ENCODE results near the gene FBXO44. TPM values are rescaled to one million over a fixed set of nuclear protein-coding genes. Genes with fewer than 3 reads are reported as not detected.
A peak's percentile ranks its signal among the peaks of the same experiment; 100 is the strongest.

FBXO44 gene
- total RNA-seq, 4 donors from 2014 or later = 5.0 to 20.4 (median 7.0) TPM

DNA sequence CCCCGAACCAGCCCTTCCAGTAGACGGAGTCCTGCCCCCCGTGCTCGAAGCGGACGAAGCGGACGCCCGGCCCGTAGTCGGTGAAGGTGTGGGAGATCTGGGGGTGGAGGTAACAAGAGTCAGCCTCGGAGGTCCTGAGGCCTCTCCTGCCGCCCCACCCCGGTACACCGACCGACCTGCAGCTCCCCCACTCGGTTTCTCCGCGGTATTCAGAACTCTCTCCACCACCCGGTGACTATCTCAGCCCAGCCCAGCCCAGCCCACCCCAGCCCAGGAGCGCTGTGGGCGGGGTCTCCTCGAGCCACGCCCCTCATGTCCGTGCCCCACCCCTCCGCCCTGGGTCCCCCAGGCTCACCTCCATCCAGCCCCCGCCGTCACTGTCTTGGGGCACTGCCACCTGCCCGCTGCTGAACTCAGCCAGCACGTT, 5.9 kb upstream of the FBXO44 start:
- Histone ChIP-seq H3K27ac (no peak overlapping the region), H3K36me3 (no peaks in the 10 kb centered on the region), H3K9me3 (no peaks in the 10 kb centered on the region), H3K27me3 (peaks cover 0 to 48% (median 0%) of the 10 kb centered on the region in 4 donors), H3K4me1 (peaks cover 0 to 43% (median 15%) of the 10 kb centered on the region in 3 donors), H3K4me3 (peak overlapping the region in 1 of 4 donors; percentile 30)
- TF ChIP-seq, protein P1, sequence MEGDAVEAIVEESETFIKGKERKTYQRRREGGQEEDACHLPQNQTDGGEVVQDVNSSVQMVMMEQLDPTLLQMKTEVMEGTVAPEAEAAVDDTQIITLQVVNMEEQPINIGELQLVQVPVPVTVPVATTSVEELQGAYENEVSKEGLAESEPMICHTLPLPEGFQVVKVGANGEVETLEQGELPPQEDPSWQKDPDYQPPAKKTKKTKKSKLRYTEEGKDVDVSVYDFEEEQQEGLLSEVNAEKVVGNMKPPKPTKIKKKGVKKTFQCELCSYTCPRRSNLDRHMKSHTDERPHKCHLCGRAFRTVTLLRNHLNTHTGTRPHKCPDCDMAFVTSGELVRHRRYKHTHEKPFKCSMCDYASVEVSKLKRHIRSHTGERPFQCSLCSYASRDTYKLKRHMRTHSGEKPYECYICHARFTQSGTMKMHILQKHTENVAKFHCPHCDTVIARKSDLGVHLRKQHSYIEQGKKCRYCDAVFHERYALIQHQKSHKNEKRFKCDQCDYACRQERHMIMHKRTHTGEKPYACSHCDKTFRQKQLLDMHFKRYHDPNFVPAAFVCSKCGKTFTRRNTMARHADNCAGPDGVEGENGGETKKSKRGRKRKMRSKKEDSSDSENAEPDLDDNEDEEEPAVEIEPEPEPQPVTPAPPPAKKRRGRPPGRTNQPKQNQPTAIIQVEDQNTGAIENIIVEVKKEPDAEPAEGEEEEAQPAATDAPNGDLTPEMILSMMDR (IDR thresholded peaks at IDR 0.05) = no peak
- no peak for TF ChIP-seq POLR2A (IDR thresholded peaks at IDR 0.05)
- WGBS, 2 donors = 41 to 79% methylated on average over 6 to 10 of the region's 30 CpGs
- intact Hi-C loops (cut with DNase I) = loop anchor here (10.0 kb wide), 1 partner anchor 614 kb away; no protein-coding TSS in a partner anchor
- DNase-seq = no peak

DNA sequence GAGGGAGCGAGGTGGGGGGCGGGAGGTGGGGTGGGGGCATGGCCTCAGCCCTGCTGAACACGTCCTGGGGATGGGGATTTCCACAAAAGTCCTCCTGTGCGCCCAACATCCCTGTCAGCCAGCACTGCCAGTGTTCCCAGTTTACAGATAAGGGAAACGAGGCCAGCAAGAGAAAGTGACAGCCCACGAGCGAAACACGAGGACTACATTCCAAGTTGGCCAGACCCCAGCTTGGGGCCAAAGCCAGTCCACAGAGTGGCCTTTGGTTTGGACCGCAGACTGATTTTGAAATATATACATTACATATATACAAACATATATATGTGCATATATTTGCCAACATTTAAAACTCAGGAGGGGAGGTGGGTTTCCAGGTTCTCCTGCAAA, 5.4 kb upstream of the FBXO44 start:
- Histone ChIP-seq H3K4me1 (peaks cover 0 to 48% (median 15%) of the 10 kb centered on the region in 3 donors), H3K27me3 (peaks cover 0 to 48% (median 0%) of the 10 kb centered on the region in 4 donors), H3K4me3 (peak overlapping the region in 1 of 4 donors; percentile 30), H3K36me3 (no peaks in the 10 kb centered on the region), H3K9me3 (no peaks in the 10 kb centered on the region), H3K27ac (no peak overlapping the region)
- intact Hi-C loops (cut with DNase I) = loop anchor here (10.0 kb wide), 1 partner anchor 614 kb away; no protein-coding TSS in a partner anchor
- WGBS, 2 donors = 48 to 51% methylated on average over 3 to 4 of the region's 9 CpGs
- TF ChIP-seq, protein P1 (IDR thresholded peaks at IDR 0.05) = no peak
- no peak for TF ChIP-seq POLR2A (IDR thresholded peaks at IDR 0.05)
- no peak for DNase-seq

DNA sequence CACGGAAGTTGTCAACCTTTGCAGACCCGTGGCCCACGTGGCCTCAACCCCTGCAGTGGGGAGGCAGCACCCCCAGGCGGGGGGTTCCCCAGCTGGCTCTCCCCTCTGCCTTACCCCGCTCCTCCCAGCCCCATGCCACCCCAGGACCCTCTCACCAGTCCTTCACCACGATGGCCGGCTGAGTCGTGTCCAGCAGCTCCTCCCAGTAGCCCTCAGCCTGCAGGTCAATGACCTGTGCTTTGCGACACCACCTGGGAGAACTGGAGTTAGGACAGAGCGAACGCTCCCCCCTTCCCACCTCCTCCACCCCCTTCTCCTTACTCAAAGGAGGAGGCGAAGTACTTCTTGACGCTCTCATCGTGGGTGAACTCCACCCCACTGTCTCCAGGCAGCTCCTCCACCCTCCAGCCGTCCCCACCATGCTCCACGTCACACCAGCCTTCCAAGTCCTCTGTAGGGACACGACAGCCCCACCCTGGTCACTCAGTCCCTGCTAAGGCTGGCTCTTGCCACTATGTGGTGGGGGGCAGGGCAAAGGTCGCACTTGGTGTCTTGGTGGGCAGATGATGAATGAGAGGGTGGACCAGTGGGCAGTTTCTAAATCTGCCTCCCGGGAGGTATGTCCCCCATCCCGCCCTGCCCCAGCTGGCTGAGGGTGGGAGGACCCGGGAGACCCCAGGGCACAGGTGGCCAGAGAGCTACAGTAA, 4.9 kb upstream of the FBXO44 start:
- no peak for DNase-seq
- no peak overlapping the region for H3K27ac ChIP-seq

DNA sequence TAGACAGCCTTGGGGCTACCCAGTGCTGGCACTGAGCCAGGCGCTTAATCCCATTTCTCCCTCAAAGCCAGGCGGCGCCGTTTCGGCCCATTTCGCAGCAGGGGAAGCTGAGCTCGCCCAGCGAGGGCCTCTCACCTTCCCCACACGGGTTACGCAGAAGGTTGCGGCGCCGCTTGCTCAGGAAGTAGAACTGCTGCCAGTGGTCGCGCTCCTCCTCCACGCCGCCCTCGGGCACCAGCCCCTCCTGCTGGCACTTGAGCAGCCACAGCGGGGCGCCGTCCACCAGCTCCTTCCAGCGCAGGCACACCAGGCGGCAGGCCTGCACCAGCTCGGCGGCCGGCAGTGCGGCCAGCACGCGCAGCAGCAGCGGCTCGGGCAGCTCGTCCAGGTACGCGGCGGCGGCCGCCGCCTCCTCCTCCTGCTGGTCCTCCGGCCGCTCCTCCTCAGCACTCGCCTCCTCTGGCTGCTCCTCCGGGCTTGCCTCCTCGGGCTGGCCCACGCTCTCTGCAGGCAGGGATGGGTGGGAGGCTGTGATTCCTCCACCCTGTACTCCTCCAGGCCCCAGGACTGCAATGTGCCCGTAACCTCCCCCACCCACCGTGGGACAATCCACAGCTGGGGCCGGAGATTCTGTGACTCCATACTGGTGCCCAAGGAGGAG, 4.2 kb upstream of the FBXO44 start:
- 47% methylated on average over 6 of the region's 47 CpGs; no CpG with 5 or more reads in 1 of the 2 donors for WGBS, 2 donors
- no peak overlapping the region for H3K27ac ChIP-seq
- intact Hi-C loops (cut with DNase I) = loop anchor here (5.0 kb wide), 1 partner anchor 72 kb away; no protein-coding TSS in a partner anchor
- peak overlapping the region in 2 of 4 donors; percentile 18 to 42 for H3K4me3 ChIP-seq
- H3K4me1 ChIP-seq = peaks cover 6 to 57% (median 19%) of the 10 kb centered on the region in 3 donors
- TF ChIP-seq, protein P1 (IDR thresholded peaks at IDR 0.05) = peak; percentile 10 to 82 (median 58)
- no peak for TF ChIP-seq POLR2A (IDR thresholded peaks at IDR 0.05)
- peak; percentile 36 for DNase-seq
- H3K9me3 ChIP-seq = no peaks in the 10 kb centered on the region
- H3K36me3 ChIP-seq = no peaks in the 10 kb centered on the region
- peaks cover 0 to 48% (median 0%) of the 10 kb centered on the region in 4 donors for H3K27me3 ChIP-seq

More for the DNA sequence above, 4.9 kb upstream of the FBXO44 start:
- Histone ChIP-seq H3K36me3 (no peaks in the 10 kb centered on the region), H3K4me1 (peaks cover 0 to 51% (median 15%) of the 10 kb centered on the region in 3 donors), H3K9me3 (no peaks in the 10 kb centered on the region), H3K4me3 (peak overlapping the region in 2 of 4 donors; percentile 18 to 42), H3K27me3 (peaks cover 0 to 48% (median 0%) of the 10 kb centered on the region in 4 donors)
- TF ChIP-seq, protein P1 (IDR thresholded peaks at IDR 0.05) = no peak
- intact Hi-C loops (cut with DNase I) = loop anchor here (5.0 to 10.0 kb wide), 2 partner anchors 73 to 615 kb away; no protein-coding TSS in a partner anchor
- WGBS, 2 donors = 51 to 65% methylated on average over 8 to 16 of the region's 21 CpGs
